Neural progenitor cell (in vitro differentiated cells): Measurements from ENCODE around the gene INSYN2A.

ENCODE experiments used
- CTCF ChIP-seq: fragments of 200-600 bp; sonication (generic); IDR thresholded peaks from 2 replicates; pipeline ENCODE4 v1.5.1; 2017; ENCODE audit warnings: antibody characterized with exemption, mild to moderate bottlenecking
- EZH2 ChIP-seq: fragments of 200-600 bp; sonication (generic); IDR thresholded peaks from 2 replicates; pipeline ENCODE4 v1.6.1; 2017; ENCODE audit warnings: antibody characterized with exemption, mild to moderate bottlenecking, moderate library complexity
- EZH2phosphoT487 ChIP-seq: fragments of 200-600 bp; sonication (generic); IDR thresholded peaks from 2 replicates; pipeline ENCODE4 v1.6.1; 2017; ENCODE audit warnings: antibody characterized with exemption

GRCh38 chr10:127149501-127150081 is 46.8 kb downstream of the INSYN2A start:
- no peak for TF ChIP-seq CTCF
- TF ChIP-seq EZH2 = no peak
- no peak for TF ChIP-seq EZH2phosphoT487
